CD4-positive, alpha-beta T cell treated with Interferon alpha-2 for 1 hour (primary cell): ENCODE measurements around the gene SLC11A2.
"Not testable (repeated sequence)": the region's sequence is repeated elsewhere in the genome, so short reads cannot be mapped to it uniquely, and the experiment has no call there.

Source experiments
- DNase-seq, 2 donors: peaks; one replicate each; pipeline ENCODE4 v3.0.0-alpha.2; 2020 to 2022

Gene SLC11A2

DNA sequence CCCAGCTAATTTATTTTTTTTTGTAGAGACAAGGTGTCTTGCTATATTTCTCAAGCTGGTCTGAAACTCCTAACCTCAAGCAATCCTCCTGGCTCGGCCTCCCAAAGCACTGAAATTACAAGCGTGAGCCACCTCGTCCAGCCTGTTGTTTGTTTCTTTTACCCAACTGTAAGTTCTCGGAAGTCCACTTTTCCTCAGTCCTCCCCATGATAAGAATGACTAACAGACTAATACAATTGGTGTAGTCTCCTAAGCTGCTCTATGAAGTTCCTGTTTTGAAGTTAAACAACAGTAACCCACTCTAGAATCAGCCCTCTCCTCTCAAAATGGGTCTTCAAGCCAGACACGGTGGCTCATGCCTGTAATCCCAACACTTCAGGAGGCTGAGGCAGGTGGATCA, 37.3 kb downstream of the SLC11A2 start:
- no peak for DNase-seq

DNA sequence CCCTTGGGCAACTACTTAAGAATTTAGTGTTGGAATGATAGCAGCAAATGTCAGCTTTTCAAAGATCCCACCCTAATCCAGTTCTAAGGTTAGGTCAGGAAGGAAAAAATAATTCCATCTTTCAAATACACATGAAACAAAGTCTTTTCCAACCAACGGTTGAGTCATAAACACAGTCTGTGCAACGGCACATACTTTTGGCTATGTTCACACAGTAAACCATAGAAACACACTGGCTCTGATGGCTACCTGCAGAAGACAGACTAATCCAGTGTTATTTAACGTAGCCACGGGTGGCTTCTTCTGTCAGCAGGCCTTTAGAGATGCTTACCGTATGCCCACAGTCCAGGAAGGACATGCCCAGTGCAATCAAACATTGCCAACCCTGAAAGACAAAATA, 38.1 kb downstream of the SLC11A2 start:
- no peak for DNase-seq

DNA sequence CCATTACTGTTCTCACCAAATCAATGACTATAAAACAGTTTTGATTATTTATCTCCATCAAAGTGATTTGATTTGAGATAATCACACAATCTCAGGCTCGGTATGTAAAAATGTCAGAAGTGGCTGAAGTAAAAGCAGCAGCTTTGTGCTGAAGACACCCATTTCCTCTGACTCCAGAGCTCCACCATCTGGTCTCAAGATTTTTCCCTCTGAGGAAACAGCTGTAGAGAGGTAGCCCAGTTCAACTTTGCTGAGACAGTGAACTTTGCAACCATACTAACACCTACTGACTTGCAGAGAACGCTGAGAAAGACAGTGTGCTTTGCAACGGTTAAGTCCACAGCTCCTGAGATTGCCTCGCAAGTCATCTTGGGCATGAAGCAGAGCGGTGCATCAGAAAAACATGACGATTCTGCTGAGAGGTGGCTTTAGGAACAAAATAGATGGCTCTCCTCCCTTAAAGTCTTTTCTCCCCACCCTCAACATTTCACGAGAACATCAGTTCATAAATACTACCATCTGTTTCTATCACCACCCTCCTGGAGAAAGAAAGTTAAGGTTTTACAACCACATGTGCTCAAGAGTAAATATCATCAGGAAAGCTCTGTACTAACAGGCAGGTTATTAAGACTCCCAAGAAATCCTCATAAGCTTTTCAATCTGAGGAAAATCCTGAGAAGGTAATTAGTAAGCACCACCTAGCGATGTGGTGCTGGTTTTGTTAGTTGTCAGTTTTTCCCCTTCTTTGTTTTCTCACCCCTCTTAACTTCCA, 39.0 kb downstream of the SLC11A2 start:
- peak; percentile 17 to 48 for DNase-seq

DNA sequence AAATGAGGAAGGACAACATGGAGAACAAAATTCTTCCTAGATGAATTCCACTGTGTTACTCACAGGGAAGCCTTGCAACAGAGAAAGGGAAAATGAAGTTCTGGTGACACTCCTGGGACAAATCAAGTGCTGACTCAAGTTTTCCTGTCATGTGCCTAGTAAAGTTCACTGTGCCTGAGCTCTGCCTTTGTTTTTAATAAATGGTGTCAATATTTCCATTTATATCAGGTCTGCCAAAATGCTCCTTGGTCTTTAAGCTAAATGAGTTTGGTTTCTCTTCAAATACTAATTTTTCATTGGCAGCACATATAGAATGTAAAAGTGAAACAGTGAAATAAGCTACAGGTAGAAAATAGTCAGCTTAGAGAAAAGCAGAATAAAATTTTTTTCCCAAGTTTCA, 40.9 kb downstream of the SLC11A2 start:
- DNase-seq: no peak

DNA sequence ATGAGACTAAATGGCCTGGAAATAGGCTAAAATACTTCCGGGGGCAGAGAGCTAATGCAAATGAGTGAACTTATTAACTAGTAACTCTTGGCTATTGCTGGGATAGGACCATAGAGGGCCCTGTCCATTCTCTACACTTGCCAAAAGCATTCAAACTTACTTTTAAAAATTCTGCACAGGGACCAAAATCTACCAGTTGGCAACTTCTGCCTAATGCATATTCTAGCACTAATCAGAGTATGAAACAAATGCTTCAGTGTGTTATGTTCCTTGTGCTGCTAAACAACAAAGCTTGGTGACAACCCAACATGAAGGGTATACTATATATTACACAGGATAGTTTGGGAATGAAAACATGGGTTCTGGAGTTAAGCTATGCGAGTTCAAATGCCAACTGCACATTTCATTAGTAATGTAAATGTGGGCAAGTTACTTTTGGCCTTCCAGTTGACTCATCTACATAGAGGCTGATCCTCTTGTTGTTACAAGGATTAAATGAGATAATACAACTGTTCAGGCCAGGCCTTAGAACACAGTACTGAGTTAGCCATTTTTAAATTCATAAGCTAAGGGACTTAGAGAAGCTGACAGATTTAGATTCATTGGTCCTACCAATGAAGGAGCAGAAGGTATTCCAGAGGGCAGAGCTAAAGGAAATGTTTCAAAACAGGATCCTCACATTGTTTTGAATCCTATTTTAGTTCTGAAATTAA, 41.4 kb downstream of the SLC11A2 start:
- no peak for DNase-seq

DNA sequence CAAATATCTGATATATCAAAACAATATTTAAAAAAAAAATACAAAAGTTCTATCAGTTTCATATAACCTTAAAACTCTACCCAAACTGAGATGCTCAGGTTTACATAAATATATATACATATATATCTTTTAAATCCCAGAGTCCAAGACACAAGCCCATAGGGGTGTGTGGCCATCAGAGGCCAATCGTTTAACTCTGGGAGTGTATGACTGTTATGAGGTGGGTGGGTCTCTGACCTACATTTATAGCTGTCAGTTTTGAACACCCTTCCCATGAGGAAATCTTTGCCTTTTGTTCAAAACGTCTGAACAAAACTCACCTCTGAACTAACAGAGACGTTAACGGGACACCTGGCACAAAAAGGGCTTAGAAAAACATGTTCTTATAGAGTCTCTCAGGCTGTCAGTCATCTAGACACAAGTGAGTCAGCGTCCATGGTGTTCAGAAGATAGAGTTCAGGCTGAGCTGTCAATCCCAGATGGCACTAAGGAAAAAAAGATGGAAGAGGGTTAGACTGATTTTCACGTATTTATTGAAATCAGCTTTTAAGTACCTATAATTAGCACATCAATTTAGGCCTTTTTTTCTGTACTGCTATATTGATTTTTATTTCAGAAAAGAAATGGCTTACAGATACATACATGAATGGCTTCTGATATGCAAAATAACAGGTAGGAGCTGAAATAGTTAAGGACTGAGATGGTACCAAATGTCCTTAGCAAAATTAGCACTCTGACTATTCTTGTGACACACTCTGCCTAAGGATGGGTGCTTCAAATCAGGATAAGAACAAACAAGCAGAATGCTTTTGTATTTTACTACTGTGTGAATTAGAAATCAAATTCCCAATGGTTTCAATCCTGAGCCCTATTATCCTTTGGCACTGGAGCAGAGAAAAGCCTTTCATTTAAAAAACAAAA, 44.6 kb downstream of the SLC11A2 start:
- no peak for DNase-seq

DNA sequence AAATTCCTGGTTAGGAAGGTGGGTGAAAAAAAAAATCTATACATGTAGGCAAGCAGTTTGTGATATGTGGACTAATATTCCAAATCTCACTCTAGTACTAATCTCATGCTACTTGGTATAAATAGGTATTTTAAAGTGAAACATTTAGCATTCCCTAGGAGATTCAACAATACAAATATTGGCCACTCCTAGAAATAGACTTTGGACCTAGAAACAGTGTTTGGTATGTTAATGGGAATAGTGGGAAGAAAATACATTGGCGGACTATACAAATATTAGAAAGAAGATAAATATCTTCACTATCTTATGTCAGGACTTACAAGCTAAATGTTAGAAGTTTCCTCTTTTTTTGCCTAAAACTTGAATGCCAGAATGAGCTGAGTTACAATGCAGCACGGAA, 45.6 kb downstream of the SLC11A2 start:
- DNase-seq: no peak

DNA sequence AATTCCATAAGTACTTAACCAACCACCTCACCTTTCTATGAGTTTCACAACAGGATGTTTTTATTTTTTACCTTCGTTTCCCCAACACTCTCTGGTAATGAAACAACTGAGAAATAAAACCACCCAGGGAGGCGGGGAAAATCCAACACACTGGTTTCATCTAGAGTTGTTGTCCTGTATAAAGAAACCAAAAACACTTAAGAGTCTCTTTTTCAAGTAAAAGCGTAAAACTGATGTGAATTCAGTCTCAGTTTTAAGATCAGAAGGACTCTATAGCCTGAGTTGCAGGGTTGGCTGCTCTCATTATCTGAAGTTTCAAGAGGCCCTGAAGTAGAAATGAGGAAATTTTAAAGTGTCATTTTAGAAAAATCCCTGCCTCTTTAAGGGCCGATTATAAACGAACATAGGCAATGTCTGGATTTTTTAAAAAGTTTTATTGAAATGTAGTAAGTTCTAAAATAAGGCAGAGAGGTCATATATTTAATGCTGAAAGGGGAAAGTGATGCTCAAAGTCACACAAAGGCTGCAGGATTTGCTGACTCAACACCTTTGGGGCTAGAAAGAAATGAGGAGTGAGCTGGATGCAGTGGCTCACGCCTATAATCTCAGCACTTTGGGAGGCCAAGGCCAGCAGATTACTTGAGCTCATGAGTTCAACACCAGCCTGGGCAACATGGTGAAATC, 46.7 kb downstream of the SLC11A2 start:
- DNase-seq: peak in 1 of 2 donors; percentile 26

DNA sequence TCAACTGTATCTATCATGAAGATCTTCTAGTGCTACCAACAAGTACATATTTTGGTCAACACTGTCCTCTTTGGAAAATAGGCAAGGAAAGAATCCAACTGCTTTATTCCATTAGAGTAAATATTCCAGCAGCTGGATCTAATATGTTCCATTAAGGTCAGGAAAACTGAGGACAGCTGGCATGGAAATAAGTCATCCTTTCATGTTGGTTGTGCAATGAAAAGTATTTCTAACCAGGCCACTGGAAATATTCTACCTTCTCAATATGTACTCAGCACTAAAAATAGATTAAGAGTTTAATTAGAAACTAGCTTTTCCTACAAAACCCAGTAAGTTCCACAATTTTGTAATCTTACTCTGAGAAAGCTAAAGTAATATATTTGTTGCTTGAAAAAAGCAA, 54.2 kb downstream of the SLC11A2 start:
- no peak for DNase-seq

DNA sequence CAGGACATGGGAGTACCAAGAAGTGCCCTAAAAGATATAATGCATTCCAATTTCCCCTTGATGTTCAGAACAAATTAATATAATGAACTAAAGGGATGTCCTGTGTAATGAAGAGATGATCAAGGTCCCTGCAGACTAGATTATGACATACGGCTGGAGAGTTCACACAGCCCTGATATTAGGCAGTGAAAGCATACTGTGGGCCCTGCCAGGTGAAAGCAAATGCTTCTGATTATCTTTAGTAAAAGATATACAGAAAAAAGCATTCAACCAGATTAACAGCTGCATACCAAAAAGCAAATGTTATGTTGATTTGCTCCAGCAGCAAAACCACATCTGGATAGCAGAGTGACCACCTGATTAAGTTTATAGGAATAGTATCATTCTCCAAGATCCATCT, 61.8 kb downstream of the SLC11A2 start:
- no peak for DNase-seq

DNA sequence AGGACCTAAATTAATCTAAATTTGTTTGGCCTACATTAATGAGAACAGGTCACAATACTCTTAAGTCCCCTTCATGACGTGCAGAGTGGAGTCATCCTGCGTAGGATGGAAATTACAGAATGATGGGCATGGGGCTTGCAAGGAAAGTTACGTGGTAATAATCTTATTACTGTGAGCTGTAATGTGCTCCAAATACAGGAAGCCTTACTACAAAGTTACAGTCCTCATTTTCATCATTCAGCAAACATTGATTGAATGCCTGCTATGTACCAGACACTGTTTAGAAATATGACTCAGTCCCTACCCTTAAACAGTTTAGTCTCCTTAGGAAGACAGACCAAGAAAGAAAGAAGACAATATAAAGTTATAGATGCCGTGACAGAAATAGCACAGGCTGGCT, 64.5 kb downstream of the SLC11A2 start:
- no peak for DNase-seq

DNA sequence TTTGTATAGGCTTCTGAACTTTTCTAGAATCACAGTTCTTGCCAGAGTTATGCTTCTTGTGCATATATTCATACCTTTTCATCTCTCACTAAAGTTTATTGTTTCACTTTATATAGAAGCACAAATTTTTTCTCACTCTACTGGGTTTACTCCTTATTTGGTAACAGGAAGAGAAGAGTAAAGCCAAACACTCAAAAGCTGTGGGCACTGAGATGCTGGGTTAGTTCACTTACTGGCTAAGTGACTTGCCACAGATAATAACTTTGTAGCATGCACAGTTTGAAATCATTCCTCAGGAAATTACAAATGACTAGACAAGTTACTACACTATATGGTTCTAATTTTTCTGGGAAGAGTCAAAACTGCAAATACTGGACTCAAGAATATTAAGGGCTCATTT, 66.1 kb downstream of the SLC11A2 start:
- DNase-seq: no peak

DNA sequence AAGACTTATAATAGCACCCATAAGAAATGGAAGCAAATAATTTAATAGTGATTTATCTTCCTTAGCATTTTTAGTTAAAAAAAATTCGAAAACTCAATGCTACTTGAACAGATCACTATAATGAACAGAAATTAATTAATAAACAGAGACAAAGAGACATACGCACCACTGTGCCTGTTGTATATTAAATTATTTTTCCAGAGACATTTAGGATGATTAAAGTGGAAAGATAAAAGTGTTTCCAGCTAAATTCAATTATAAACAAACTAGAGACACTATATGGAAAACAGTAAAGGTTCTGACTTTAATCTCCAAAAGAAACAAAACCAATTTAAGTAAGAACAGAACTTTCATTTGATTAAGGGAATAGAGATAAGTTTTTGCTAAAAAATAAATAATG, 70.5 kb downstream of the SLC11A2 start:
- DNase-seq: no peak

DNA sequence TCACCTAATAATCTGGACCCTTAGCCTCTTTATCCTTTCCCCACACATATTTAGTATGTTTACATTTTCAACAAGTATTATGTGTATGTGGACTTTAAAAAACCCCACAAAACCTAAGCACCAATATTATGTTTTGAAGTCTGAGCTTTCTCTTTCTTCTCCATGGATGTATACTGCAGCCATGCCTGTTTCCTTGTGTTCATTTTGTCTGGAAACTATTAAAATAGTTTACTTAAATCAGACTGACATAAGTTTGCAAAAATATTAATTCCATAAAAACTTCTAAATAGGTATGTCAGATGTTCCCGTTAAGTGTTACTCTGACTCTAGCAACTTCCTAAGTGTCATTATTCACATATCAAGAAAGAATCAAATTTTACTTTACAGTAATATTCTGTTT, 70.9 kb downstream of the SLC11A2 start:
- DNase-seq: no peak

DNA sequence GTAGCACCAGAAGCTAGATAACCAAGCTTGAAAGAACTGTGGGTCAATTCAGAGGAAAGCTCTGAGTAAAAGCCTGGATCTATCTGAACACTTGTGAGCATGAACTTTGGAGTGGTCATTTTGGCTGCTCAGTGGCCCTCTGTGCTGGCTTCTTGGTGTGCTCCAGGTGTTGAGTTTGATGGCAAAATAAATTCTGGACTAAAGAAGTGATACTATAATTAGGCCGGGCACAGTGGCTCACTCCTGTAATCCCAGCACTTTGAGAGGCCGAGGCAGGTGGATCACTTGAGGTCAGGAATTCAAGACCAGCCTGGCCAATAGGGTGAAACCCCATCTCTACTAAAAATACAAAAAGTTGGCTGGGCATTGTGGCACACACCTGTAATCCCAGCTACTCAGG, 71.4 kb downstream of the SLC11A2 start:
- DNase-seq: not testable (repeated sequence)

DNA sequence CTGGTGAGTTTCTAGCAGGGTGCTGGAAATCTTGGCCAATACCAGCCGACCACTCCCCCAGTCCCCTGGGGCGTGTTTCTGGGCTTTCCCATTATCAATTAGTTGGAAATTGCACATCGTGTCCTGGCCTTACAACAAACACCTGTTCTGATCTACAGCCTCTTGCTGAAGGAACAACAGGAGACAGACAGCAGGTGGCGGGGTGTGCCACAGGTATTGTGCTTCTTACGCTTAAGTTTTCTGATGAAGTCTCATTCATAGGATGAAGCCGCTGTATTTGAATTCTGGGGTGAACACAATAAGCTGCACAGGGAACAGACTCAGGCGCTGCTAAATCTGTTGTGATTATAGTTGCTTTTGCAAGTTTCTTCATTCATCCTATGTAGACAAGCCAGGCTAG, 73.1 kb downstream of the SLC11A2 start:
- DNase-seq: no peak

DNA sequence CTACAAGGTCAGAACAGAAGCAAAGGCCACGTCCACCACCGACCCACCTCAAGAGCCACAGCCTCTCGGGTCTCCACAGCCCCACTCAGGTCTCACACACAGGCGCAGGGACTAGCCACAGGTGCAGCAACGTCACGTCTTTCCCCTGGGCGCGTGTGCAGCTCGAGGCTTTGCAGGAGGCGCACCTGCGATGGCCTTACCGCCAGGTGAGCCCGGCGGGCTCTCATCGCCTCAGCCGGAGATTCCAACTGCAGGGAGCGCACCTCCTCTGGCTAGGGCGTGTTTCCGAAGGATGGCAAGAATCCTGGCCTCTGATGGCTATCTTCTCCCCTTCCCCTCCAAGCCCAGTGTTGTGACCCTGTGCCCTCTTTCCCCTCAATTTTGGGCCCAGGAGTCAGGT, 73.7 kb downstream of the SLC11A2 start, which contains the start of gene HIGD1C:
TSS of gene HIGD1C (plus strand) at position 35 of the 400 bp plus-strand sequence. CDS start 1,455 bp downstream, outside the sequence.
- no peak for DNase-seq

DNA sequence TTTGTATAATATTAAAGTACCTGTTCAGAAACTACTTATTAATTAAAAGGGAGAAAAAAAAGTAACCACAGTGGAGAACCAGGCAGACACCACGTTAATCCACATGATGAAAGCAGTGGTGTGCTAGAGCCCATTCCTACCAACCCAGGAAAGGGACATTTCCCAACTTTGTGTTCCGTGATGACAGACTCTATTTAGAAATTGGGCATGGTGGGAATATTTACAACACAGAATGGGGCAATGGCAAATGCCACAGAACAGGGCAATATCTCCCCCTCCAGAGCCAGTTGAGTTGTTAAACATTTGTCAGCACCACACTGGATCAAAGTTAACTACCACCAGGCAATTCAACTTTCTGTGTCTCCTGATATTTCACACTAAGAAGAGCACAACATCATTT, 75.1 kb downstream of the SLC11A2 start:
- DNase-seq: no peak

DNA sequence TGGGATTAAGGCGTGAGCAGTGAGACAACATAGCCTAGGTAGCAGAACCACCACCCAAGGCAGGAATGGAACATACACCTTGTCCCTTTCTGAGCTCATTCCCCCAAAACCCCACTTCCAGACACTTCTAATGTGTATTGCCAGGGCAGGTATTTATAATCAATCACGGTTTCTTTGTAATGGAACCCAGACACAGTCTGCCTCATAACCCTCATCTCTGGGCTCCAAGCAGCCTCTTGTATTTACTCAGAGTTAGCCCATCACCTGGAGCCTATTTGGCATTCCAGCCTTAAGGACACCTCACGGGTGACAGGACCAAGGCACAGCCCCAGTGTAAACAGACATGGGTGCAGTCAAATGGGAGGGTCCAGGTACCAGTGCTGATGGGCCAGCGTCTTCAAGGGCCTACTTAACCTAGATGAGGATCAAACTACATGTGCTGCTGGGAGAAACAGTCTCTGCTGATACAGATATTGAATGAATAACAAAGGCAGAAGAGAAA, 76.3 kb downstream of the SLC11A2 start:
- no peak for DNase-seq

DNA sequence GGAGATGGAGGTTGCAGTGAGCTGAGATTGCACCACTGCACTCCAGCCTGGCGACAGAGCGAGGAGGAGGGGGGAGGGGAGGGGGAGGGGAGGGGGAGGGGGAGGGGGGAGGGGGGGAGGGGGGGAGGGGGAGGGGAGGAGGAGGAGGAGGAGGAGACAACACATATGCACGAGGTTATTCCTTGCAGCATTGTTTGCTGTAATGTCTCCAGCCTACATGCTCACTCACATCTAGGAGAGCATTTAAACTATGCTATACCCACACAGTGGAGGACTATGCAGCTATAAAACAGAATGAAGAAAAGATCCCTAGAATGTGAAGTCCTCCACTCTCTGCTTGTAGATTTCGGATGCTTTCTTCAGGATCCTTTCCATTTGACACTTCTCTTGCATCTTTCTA, 77.4 kb downstream of the SLC11A2 start:
- DNase-seq: no peak

DNA sequence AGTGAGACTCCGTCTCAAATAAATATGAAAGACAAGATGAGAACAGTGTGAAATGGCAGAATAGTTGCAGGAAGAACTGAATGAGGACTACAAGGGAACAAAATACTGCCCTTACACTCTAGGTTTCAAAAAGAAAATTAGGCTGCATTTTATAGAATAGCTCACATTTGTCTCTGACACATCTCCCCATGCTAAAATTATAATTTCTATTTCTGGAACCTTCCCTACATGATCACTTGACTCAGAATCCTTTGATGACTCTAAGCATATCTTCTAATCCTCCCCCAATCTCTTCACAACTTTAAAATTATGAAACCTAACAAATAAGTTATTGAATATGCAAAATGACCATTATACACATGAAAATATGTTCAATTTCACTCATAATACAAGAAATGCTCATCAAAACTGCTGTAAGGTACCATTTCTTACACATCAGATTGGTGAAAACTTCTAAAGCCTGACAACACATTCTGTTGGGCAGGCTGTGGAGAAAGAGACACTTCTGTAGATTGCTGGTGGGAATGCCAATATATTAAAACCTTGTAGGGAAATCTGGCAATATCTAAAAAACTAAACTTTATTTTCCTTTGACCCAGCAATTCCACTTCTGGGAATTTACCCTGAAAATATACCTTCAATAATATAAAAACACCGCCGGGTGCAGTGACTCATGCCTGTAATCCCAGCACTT, 78.1 kb downstream of the SLC11A2 start:
- no peak for DNase-seq

DNA sequence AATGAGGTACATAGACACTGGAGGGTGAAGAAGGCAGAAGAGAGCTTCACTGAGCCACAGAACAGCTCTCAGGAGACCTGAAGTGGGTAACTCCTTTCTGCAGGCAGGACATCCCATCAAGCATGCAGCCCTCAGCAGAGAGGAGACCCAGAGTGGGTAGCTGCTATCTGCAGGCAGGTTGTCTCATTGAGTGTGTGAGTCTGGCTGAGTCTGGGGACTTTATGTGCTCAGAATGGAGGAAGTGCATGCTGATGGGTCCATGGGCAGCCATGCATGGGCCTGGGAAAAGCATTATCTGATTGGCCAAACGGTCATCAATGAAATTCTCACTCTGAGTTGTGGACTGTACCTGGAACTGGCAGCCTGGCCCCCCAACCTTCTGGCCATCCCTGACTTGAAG, 88.5 kb downstream of the SLC11A2 start:
- no peak for DNase-seq
